Stimulated activated CD4-positive, alpha-beta T cell treated with anti-CD3 and anti-CD28 coated beads, Interleukin-2, amount 100 ng/mL, for 4 hours (primary cell): ENCODE results near the gene GOSR2.

ENCODE experiments used
- DNase-seq: peaks from one replicate; pipeline ENCODE4 v3.0.0-alpha.2; 2020; ENCODE audit warnings: low read depth

GOSR2 gene

DNA sequence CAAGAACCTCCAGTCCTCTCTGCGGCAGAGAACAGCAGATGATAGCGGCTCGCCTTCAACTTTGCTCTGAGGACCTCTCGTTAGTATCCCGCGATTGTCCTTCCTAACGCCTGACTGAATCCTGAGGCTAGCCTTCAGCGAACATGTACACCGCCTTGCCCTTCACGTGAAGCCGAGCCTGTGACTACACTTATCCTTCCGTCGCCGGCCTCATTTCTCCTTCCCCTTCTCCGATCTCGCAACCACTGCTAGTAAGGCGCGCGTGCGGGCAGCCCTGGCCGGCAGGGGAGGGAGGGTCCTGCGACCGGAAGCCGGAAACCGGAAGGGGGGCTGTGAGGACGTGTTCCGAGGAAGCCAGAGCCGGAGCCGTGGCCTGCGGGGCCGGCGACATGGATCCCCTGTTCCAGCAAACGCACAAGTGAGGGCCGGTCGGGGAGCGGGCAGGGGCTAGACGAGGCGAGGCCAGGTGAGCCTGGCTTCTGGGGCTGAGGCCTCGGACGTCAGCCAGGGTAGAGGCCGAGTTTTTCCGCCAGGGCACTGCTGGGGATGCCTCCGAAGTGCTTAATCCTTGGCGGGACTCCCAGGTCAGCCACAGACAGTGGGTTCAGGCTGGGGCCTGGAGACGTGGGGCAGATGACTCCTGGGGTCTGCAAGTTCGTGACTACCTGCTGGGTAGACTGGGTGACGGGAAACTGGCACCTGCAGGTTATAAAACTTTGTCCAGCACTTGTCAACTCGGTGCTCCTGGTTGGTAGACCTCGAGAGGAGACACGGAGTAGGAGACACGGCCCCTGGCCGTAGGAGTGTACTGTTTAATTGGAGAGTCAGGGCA lies at the start of gene GOSR2:
Gene GOSR2, plus strand, starts transcription at position 357 of the 832 bp plus-strand sequence. Its CDS starts 33 bp downstream, at position 390.
- DNase-seq: peak; percentile 84

DNA sequence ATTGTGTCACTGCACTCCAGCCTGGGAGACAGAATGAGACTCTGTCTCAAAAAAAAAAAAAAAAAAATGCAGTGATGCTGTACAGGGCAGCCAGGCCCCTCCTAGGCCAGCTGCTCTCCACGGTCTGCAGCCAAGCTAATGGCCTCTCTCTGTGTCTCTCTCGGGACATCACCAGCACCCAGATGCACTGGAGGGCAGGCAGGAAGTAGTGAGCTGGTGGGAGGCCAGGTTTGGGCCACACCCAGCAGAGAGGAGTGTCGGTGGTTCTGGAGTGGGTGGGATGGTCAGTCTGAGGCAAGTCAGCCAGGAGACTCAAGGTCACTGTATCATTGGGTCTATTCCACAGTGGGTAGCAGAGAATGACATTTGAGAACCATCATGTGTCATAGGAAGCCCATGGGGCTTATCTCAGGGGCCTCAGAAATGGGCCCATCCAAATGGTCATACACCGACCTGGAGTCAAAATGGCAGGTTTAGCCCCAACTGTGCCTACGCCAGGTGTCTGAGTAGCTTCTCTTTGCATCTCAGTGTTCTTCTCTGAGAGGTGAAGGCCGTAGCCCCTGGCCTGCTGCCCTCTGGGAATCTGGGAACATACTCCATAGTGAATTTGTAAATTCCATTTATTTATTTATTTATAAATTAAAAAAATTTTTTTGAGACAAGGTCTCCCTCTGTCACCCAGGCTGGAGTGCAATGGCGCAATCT lies 48.9 kb upstream of the GOSR2 start:
- DNase-seq: no peak

DNA sequence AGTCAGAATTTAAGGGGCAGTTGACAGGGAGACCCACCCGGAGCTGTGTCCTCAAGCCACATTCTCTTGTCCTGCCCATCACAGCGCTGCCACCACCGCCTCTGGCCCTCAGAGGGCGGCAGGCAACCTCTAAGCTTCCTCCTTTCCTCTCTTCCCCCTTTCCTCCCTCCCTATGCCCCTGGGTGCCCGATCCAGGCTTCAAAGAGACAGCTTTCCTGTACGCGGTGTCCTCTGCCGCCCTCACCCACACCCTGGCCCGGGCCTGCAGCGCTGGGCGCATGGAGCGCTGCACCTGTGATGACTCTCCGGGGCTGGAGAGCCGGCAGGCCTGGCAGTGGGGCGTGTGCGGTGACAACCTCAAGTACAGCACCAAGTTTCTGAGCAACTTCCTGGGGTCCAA lies 48.1 kb upstream of the GOSR2 start:
- DNase-seq: no peak

GRCh38 chr17:46875849-46876352 lies 47.1 kb upstream of the GOSR2 start:
- no peak for DNase-seq

- DNase-seq: no peak
Measured at GRCh38 chr17:46876353-46876887, 46.5 kb upstream of the GOSR2 start.

GRCh38 chr17:46876926-46877325 lies 46.0 kb upstream of the GOSR2 start:
- DNase-seq: no peak

DNA sequence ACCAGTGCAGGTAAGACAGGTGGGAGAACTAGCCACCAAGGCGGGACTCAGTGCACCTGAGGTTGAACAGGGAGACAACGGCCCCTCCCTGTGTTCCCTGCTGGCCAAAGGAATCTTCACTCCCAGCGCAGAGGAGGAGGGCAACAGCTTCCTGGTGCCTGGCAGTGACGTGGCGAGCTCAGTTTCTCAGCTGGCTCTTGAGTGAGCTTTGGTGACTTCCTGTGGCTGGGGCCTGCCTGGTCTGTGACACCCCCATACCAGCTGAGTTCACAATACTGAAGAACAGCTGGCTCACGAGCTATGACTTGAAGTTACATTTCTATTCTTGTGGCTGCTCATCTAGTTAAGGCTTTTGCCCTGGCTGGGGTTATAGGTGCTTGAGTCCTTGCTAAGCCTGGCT lies 45.5 kb upstream of the GOSR2 start:
- DNase-seq: no peak

GRCh38 chr17:46878055-46878454 lies 44.9 kb upstream of the GOSR2 start:
- DNase-seq: no peak

- DNase-seq: no peak
Measured at GRCh38 chr17:46879101-46879500, 43.9 kb upstream of the GOSR2 start.

DNA sequence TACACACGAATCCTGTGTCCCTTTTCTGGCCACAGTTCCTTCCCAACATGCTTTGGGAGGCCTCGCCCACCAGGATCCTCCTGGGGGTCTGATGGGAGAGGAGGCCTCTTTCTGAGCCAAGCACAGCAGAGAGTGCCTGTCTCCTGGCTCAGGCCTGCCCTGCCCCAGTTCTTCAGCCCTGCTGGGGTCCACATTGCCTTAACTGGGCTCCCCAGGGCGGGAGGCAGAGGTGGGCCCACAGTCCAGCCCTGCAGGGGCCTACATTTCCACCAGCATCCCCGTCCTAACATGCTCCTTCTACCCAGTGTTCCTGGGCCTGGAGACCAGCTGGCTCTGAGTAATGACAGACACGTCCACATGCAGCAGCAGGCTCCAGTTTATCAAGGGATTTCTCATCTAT lies 41.9 kb upstream of the GOSR2 start:
- DNase-seq: no peak

DNA sequence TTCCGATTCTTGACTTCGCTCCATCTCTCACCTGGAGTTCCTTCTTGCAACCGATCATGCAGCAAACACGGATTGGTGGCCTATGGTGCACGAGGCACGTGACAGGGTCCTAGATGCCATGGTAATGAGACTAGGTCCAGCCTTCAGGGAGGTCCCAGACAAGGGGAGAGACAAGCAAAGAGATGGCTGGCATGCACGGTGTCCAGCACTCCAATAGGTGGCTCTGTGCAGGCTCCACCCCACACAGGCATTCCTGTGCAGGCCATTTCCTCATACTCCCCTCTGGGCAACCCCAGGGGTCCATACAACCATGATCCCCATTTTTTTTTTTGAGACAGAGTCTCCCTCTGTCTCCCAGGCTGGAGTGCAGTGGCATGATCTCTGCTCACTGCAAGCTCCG lies 40.3 kb upstream of the GOSR2 start:
- DNase-seq: no peak

- no peak for DNase-seq
Measured at GRCh38 chr17:46883871-46884520, 39.0 kb upstream of the GOSR2 start.

DNA sequence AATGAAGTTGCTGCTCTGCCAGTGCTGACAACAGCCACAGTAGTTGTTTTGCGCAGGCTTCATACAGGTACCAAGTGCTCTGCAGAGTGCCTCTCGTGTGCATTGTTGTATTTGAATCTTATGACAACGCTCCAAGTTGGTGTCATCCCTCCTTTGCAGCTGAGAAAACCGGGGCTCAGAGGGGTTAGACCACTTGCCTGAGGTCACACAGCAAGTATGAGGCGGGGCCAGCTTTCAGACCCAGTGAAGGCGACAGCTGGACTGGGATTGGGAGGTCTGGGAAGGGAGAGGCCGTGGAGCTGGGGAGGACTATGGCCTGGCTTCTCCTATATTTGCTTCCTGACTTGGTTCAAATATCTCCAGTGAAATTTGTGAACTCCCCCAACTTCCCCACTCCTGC lies 38.4 kb upstream of the GOSR2 start:
- DNase-seq: no peak

DNA sequence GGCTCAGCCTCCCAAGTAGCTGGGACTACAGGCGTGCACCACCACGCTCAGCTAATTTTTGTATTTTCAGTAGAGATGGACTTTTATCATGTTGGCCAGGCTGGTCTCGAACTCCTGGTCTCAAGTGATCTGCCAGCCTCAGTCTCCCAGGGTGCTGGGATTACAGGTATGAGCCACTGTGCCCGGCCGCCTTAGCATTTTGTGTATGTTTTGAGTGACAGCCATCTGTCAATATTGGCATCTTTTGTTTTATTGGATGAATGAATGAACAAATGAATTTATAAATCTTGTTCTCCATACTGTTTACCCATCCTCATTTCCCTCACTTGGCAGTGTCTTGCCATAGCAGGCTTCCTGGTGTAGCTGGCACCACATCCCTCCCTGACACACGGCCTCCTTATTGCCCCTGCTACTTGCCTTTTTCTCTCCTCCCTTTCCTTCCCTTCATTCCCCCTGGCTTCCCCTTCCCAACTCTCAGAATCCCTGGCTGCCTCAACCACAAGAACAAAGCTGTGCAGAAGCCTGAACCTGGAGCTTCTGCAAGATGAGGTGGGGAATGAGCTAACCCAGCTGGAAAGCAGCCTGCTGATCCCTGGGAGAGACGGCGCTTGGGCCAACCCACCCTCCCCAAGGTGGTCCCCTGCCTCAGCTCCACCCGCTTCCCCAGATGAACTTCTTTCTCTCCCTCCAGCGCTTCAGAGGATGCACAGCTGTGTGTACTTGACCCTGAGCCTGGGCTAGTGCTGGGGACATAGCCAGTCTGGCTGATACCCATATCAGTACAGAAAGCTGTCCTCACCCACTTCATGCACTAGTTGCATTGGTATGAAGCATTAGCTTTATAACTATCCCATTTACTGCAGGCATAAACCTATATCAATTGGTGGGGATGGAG lies 37.3 kb upstream of the GOSR2 start:
- no peak for DNase-seq

- no peak for DNase-seq
Measured at GRCh38 chr17:46886310-46886663, 36.7 kb upstream of the GOSR2 start.

DNA sequence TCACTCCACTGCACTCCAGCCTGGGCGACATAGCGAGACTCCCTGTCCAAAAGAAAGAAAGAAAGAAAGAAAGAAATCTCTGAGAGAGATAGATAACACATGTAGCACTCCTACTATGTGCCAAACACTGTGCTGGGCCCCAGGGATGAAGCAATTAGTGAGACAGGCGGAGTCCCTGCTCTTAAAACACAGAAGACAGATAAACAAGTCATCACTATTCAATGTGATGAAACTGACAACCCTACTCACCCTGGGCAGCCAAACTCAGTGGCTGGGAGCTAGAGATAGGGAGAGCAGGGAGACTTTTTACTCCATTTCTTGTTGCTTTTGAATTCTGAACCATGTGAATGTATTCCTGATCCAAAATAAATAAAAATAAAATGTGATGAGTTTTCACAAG lies 35.2 kb upstream of the GOSR2 start:
- DNase-seq: no peak

DNA sequence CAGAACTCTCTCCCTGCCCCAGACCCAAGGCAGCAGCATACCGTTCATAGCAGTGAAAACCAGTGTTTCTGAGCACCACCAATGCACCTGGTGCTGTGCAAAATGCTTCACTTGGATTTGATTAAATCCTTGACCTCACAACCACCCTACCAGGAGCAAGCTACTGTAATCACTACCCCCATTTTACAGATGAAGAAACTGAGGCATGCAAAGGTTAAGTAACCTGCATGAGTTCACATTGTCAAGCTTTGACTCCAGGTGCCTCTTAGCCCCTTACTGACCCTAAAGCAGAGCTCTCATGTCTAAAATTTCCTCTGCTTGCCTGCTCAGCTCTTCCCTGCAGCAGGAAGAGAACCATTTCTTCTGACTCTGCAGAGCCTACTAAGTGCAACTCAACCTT lies 34.2 kb upstream of the GOSR2 start:
- no peak for DNase-seq

- DNase-seq: no peak
Measured at GRCh38 chr17:46889519-46889918, 33.4 kb upstream of the GOSR2 start.

DNA sequence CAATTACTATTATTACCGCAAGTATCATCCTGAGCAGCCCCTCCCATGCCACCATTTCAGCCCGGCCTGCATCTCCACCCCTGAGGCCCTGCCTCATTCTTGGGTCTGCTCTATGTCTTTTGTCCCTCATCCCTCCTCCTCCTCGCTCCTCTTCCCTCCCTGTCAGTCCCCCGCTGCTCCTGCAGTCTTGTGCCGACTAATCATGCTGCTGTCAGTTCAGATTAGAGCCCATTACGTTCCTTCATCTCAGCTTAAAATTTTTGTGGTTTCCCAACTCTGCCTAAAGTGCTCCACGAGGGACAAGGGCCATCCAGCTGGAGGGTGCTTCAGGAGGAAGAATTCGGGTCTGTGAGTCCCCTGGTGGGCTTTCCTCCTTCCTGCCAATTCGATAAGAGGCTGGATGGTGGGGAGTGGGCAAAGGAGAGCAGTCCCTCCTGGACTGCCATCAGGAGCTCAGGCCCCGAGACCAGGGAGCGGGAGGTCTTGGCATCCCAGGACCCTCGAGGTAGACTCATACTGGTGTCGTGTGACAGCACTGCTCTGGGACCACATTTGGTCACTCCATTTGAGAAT lies 32.9 kb upstream of the GOSR2 start:
- no peak for DNase-seq

DNA sequence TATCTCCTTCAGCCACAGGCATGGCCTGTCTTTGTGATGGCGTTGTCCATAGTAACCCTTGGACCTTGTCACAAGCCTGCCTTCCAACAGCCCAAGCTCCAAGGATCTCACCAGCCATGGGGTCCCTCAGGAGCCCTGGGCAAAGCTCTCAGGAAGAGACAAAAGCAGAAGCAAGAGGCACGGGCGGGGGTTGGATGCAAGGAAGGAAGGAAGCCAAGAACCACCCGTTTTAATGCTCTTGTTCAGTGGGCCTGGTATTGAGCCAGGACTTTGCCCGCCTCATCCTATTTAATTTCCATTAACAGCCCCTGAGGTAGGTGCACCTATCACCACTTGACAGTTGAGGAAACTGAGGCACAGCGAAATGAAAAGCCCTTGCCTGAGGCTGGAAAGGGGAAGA lies 32.3 kb upstream of the GOSR2 start:
- no peak for DNase-seq

DNA sequence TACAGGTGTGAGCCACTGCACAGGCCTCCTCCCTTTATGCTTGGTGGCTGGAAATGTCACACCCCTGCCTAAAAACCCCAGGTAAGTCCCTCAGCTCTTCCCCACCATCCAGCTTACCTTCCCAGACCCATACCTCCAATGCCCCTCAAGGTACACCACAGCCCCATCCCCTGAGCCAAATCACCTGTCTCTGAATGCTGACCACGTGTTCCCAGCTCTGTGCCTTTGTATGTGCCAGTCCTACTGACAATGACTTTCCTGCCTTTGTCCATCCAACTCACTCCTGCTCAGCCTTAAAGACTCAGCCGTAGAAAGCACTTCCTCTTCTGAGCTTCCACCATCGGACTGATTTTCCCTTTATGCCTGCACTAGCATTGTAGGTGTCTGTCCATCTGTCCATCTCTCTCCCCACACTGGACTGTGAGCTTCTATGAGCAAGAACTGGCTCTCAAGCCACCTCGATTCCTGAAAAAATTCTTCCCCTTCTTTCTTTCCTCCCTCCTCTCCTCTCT lies 30.7 kb upstream of the GOSR2 start:
- DNase-seq: no peak
